D721Med (cell line): ENCODE data around the gene CLTCL1.

Experiments
- DNase-seq: peaks from one replicate; pipeline ENCODE4 v3.0.0; 2011; ENCODE audit warnings: low spot score; ENCODE audit not compliant: insufficient read length
- FAIRE-seq: peaks from 2 replicates; lab custom pipeline; 2011; peaks lifted over from hg19 to GRCh38; lab: Jason Lieb, UNC
- CTCF ChIP-seq: IDR thresholded peaks from 2 replicates; pipeline ENCODE4 v1.5.1; 2012; ENCODE audit warnings: mild to moderate bottlenecking, control low read depth; ENCODE audit not compliant: insufficient read depth; ENCODE audit errors: missing control alignments

The CLTCL1 gene

GRCh38 chr22:19224985-19225384 lies 66.5 kb downstream of the CLTCL1 start:
- DNase-seq: no peak
- no peak for FAIRE-seq
- TF ChIP-seq CTCF: no peak

- FAIRE-seq (no peak), DNase-seq (no peak)
- no peak for TF ChIP-seq CTCF
Observed at GRCh38 chr22:19224557-19224956, 67.0 kb downstream of the CLTCL1 start.

GRCh38 chr22:19223617-19224016 lies 67.9 kb downstream of the CLTCL1 start:
- FAIRE-seq: no peak
- no peak for DNase-seq
- TF ChIP-seq CTCF: no peak

- TF ChIP-seq CTCF: no peak
- DNase-seq (no peak), FAIRE-seq (no peak)
Observed at GRCh38 chr22:19223110-19223509, 68.4 kb downstream of the CLTCL1 start.

- no peak for DNase-seq
- no peak for TF ChIP-seq CTCF
- no peak for FAIRE-seq
Observed at GRCh38 chr22:19222242-19223005, 69.1 kb downstream of the CLTCL1 start.

- DNase-seq (no peak), FAIRE-seq (no peak)
- TF ChIP-seq CTCF: no peak
Observed at GRCh38 chr22:19220867-19221266, 70.7 kb downstream of the CLTCL1 start.

GRCh38 chr22:19218541-19219233 lies 72.8 kb downstream of the CLTCL1 start:
- no peak for TF ChIP-seq CTCF
- FAIRE-seq: no peak
- no peak for DNase-seq
